ENCODE measurements around the gene PRPH. TPM values are rescaled to one million over a fixed set of nuclear protein-coding genes. Genes with fewer than 3 reads are reported as not detected.

The PRPH gene
- total and polyA plus RNA-seq, 4 donors, result 0.19 to 2.7 (median 0.67) TPM

DNA sequence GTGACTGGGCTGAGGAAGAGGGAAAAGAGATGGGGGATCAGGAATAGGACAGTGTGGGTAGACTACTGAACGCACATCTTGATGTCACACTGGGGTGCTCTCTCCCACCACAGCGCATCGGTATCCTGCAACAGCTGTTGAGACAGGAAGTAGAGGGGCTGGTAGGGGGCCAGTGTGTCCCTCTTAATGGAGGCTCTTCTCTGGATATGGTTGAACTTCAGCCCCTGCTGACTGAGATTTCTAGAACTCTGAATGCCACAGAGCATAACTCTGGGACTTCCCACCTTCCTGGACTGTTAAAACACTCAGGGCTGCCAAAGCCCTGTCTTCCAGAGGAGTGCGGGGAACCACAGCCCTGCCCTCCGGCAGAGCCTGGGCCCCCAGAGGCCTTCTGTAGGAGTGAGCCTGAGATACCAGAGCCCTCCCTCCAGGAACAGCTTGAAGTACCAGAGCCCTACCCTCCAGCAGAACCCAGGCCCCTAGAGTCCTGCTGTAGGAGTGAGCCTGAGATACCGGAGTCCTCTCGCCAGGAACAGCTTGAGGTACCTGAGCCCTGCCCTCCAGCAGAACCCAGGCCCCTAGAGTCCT is 35.2 kb downstream of the PRPH start:
- H3K4me3 ChIP-seq, result no peak overlapping the region
- H3K9me3 ChIP-seq (ENCODE audit: control insufficient read depth in 4 of 4, insufficient read depth in 3 of 4, low read length in 3 of 4), result no peaks in the 10 kb centered on the region
- peaks cover 0 to 7% (median 0%) of the 10 kb centered on the region in 4 donors for H3K36me3 ChIP-seq (ENCODE audit: control insufficient read depth in 4 of 4, insufficient read depth in 4 of 4, low read length in 4 of 4)
- DNase-seq, result no peak
- H3K27ac ChIP-seq (ENCODE audit: low read depth in 1 of 2, low read length in 1 of 2), result no peak overlapping the region
- WGBS, 2 donors, result 97 to 99% methylated on average over 7 of the region's 7 CpGs
- no peak overlapping the region for H3K9ac ChIP-seq (ENCODE audit: insufficient read depth in 1 of 2, low read length in 2 of 2)
- peaks cover 3 to 25% (median 22%) of the 10 kb centered on the region in 3 donors for H3K27me3 ChIP-seq (ENCODE audit: control insufficient read depth in 3 of 3, insufficient read depth in 3 of 3, low read length in 2 of 3)
- H3K4me1 ChIP-seq (ENCODE audit: control insufficient read depth in 5 of 5, insufficient read depth in 5 of 5, low read length in 5 of 5), result peaks cover 0 to 5% (median 3%) of the 10 kb centered on the region in 5 donors
- TF ChIP-seq, protein P1, sequence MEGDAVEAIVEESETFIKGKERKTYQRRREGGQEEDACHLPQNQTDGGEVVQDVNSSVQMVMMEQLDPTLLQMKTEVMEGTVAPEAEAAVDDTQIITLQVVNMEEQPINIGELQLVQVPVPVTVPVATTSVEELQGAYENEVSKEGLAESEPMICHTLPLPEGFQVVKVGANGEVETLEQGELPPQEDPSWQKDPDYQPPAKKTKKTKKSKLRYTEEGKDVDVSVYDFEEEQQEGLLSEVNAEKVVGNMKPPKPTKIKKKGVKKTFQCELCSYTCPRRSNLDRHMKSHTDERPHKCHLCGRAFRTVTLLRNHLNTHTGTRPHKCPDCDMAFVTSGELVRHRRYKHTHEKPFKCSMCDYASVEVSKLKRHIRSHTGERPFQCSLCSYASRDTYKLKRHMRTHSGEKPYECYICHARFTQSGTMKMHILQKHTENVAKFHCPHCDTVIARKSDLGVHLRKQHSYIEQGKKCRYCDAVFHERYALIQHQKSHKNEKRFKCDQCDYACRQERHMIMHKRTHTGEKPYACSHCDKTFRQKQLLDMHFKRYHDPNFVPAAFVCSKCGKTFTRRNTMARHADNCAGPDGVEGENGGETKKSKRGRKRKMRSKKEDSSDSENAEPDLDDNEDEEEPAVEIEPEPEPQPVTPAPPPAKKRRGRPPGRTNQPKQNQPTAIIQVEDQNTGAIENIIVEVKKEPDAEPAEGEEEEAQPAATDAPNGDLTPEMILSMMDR (IDR thresholded peaks at IDR 0.05; ENCODE audit: control extremely low read depth, extremely low read depth), result no peak
- no peak for ATAC-seq (ENCODE audit: insufficient read depth, low FRiP score)

DNA sequence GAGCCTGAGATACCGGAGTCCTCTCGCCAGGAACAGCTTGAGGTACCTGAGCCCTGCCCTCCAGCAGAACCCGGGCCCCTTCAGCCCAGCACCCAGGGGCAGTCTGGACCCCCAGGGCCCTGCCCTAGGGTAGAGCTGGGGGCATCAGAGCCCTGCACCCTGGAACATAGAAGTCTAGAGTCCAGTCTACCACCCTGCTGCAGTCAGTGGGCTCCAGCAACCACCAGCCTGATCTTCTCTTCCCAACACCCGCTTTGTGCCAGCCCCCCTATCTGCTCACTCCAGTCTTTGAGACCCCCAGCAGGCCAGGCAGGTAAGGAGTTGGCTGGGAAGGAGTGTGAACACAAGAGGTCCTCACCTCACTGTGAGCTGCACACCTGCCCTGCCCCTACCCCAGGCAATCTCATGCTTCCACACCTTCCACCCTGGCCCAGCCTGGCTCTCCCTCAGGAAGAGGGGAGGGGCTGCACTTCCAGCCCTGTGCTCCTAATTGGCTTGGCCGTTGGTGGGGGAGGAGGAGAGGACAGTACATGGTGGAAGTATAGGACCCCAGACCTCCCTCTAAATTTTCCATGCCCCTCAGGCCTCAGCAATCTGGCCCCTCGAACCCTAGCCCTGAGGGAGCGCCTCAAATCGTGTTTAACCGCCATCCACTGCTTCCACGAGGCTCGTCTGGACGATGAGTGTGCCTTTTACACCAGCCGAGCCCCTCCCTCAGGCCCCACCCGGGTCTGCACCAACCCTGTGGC is 35.9 kb downstream of the PRPH start:
- Histone ChIP-seq H3K4me1 (ENCODE audit: control insufficient read depth in 5 of 5, insufficient read depth in 5 of 5, low read length in 5 of 5) (peaks cover 0 to 5% (median 3%) of the 10 kb centered on the region in 5 donors), H3K27ac (ENCODE audit: low read depth in 1 of 2, low read length in 1 of 2) (no peak overlapping the region), H3K9ac (ENCODE audit: insufficient read depth in 1 of 2, low read length in 2 of 2) (no peak overlapping the region), H3K27me3 (ENCODE audit: control insufficient read depth in 3 of 3, insufficient read depth in 3 of 3, low read length in 2 of 3) (peaks cover 7 to 31% (median 29%) of the 10 kb centered on the region in 3 donors), H3K9me3 (ENCODE audit: control insufficient read depth in 4 of 4, insufficient read depth in 3 of 4, low read length in 3 of 4) (no peaks in the 10 kb centered on the region), H3K4me3 (no peak overlapping the region), H3K36me3 (ENCODE audit: control insufficient read depth in 4 of 4, insufficient read depth in 4 of 4, low read length in 4 of 4) (peaks cover 0 to 7% (median 0%) of the 10 kb centered on the region in 4 donors)
- TF ChIP-seq, protein P1 (IDR thresholded peaks at IDR 0.05; ENCODE audit: control extremely low read depth, extremely low read depth), result no peak
- 86 to 87% methylated on average over 14 of the region's 14 CpGs for WGBS, 2 donors
- DNase-seq (no peak), ATAC-seq (ENCODE audit: insufficient read depth, low FRiP score) (no peak)

DNA sequence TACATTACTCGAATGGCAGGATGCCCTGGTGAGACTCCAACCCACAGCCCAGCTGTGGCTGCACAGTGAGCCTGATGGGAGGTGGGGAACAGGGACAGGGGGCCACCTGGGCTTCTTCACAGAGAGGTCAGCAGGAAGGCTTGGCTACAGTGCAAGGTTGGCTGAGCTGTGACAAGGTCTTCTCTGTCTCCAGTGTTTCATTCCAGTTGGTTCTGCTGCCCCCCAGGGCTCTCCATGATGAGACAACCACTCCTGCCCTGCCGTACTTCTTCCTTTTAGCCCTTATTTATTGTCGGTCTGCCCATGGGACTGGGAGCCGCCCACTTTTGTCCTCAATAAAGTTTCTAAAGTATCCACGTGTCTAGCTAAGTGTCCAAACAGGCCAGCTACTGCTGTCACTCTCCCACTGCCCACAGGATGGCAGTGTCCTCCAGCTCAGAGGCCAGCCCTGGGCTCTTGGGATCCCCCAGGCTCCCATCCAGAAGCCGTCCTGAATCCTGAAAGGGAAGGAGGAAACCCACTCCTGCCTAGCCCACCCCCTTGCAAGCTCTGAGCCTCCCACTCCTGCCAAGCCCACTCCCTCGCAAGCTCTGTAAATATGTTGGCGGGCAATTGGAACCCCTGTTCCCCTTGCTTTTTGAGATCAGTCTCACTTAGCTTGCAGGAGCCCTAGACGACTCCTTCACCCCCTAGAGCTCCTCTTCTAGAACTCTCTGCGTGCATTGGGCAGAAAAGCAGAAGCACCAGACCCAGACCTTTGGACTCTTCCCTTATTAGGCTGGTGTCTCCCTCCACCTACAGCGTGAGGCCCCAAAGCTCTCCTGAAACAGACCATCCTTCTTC is 36.7 kb downstream of the PRPH start:
- Histone ChIP-seq H3K36me3 (ENCODE audit: control insufficient read depth in 4 of 4, insufficient read depth in 4 of 4, low read length in 4 of 4) (peaks cover 0 to 7% (median 0%) of the 10 kb centered on the region in 4 donors), H3K27me3 (ENCODE audit: control insufficient read depth in 3 of 3, insufficient read depth in 3 of 3, low read length in 2 of 3) (peaks cover 7 to 35% (median 32%) of the 10 kb centered on the region in 3 donors), H3K9ac (ENCODE audit: insufficient read depth in 1 of 2, low read length in 2 of 2) (no peak overlapping the region), H3K9me3 (ENCODE audit: control insufficient read depth in 4 of 4, insufficient read depth in 3 of 4, low read length in 3 of 4) (peaks cover 0 to 3% (median 0%) of the 10 kb centered on the region in 4 donors), H3K4me1 (ENCODE audit: control insufficient read depth in 5 of 5, insufficient read depth in 5 of 5, low read length in 5 of 5) (peaks cover 0 to 6% (median 5%) of the 10 kb centered on the region in 5 donors), H3K4me3 (no peak overlapping the region), H3K27ac (ENCODE audit: low read depth in 1 of 2, low read length in 1 of 2) (no peak overlapping the region)
- DNase-seq (peak; percentile 75 to 80 (median 75)), ATAC-seq (ENCODE audit: insufficient read depth, low FRiP score) (peak; percentile 79)
- TF ChIP-seq, protein P1 (IDR thresholded peaks at IDR 0.05; ENCODE audit: control extremely low read depth, extremely low read depth), result peak; percentile 45
- 54 to 67% methylated on average over 11 of the region's 11 CpGs for WGBS, 2 donors
